GM12878 (cell line): ENCODE data around the gene SBNO2. TPM values are rescaled to one million over a fixed set of nuclear protein-coding genes. Genes with fewer than 3 reads are reported as not detected.

Experiments used
- ATAC-seq: fragments of 200-7000 bp; cut with Tn5 transposase; 3 replicates; pipeline ENCODE4 v1.9.1; 2020; ENCODE audit warnings: mild to moderate bottlenecking, moderate library complexity
- BruUV-seq: library from RNA; stranded (reverse); fragments of 400-500 nt; replicated peaks from 2 replicates; lab custom pipeline; 2021; lab: Mats Ljungman, UMichigan
- CTCF ChIA-PET: fragments of 300-600 bp; sonication (Branson Sonifier 250); formaldehyde crosslinking; extraction: SDS; loops from one replicate; lab custom pipeline; 2021; ENCODE audit warnings: inconsistent platforms; lab: Yijun Ruan, JAX
- POLR2A ChIA-PET: fragments of 350-600 bp; formaldehyde crosslinking; extraction: SDS; loops from one replicate; lab custom pipeline; 2021; ENCODE audit warnings: inconsistent platforms; lab: Charles Lee
- RAD21 ChIA-PET: fragments of 300-600 bp; sonication (Branson Sonifier 250); formaldehyde crosslinking; loops from one replicate; lab custom pipeline; 2023; ENCODE audit warnings: antibody characterized with exemption; ENCODE audit not compliant: unreplicated experiment; lab: Charles Lee
- SMC1A ChIA-PET: fragments of 300-600 bp; sonication (Branson Sonifier 250); formaldehyde crosslinking; loops from one replicate; lab custom pipeline; 2023; ENCODE audit not compliant: unreplicated experiment, uncharacterized antibody; lab: Charles Lee
- DNase-seq: peaks from one replicate; pipeline ENCODE4 v3.0.0-alpha.2; 2011; ENCODE audit warnings: low read depth, low spot score
- FAIRE-seq: peaks from 3 replicates; lab custom pipeline; 2011; peaks lifted over from hg19 to GRCh38; lab: Jason Lieb, UNC
- H2AFZ ChIP-seq: 2 replicates; pipeline ENCODE4 v1.6.0; 2011; ENCODE audit warnings: low read depth, low read length, control low read depth; ENCODE audit not compliant: control insufficient read depth
- H3K27ac ChIP-seq: 2 replicates; pipeline ENCODE4 v1.5.1; 2011; ENCODE audit warnings: control low read depth; ENCODE audit not compliant: control insufficient read depth, insufficient read depth
- H3K27me3 ChIP-seq, 2 experiments: replicated peaks in 1 of 2; 2 replicates each; pipeline versions ENCODE4 v1.6.0 to v1.6.1; 2011; ENCODE audit warnings: low read length in 1 of 2; ENCODE audit not compliant: control insufficient read depth in 2 of 2, insufficient read depth in 2 of 2
- H3K36me3 ChIP-seq, 2 experiments: 2 replicates each; pipeline ENCODE4 v1.5.1; 2011; ENCODE audit warnings: low read length in 1 of 2; ENCODE audit not compliant: control insufficient read depth in 2 of 2, insufficient read depth in 2 of 2
- H3K4me1 ChIP-seq: 2 replicates; pipeline ENCODE4 v1.6.1; 2011; ENCODE audit warnings: mild to moderate bottlenecking, low read length, moderate library complexity, mixed read lengths; ENCODE audit not compliant: control insufficient read depth, insufficient read depth
- H3K4me2 ChIP-seq: 2 replicates; pipeline ENCODE4 v1.6.0; 2011; ENCODE audit warnings: control low read depth; ENCODE audit not compliant: control insufficient read depth, insufficient read depth
- H3K4me3 ChIP-seq: fragments of 200-600 bp; sonication (generic); 2 replicates; pipeline ENCODE4 v1.5.1; 2016
- H3K79me2 ChIP-seq: 2 replicates; pipeline ENCODE4 v1.6.0; 2011; ENCODE audit warnings: low read length; ENCODE audit not compliant: control insufficient read depth, insufficient read depth
- H3K9ac ChIP-seq: 2 replicates; pipeline ENCODE4 v1.8.0; 2011; ENCODE audit warnings: low read length, control low read depth, mixed read lengths; ENCODE audit not compliant: control insufficient read depth, insufficient read depth
- H3K9me3 ChIP-seq: replicated peaks from 3 replicates; pipeline ENCODE4 v1.5.1; 2011; ENCODE audit warnings: mild to moderate bottlenecking, low read length; ENCODE audit not compliant: control insufficient read depth, insufficient read depth
- H4K20me1 ChIP-seq: 2 replicates; pipeline ENCODE4 v1.6.0; 2011; ENCODE audit not compliant: control insufficient read depth, insufficient read depth
- ATF7 ChIP-seq: fragments of 450-650 bp; IDR thresholded peaks from 2 replicates; pipeline ENCODE4 v1.6.1; 2016; ENCODE audit warnings: low read depth, mild to moderate bottlenecking
- BCL11A ChIP-seq: IDR thresholded peaks from 2 replicates; pipeline ENCODE4 v1.6.1; 2011; ENCODE audit warnings: low read depth, low read length
- BHLHE40 ChIP-seq, 2 experiments: fragments of 450-650 bp in 1 of 2; IDR thresholded peaks; 2 replicates each; pipeline ENCODE4 v1.6.1; 2011 to 2017; ENCODE audit warnings: low read depth in 2 of 2, borderline replicate concordance in 1 of 2, improper control_type of control experiment in 1 of 2, low read length in 1 of 2, mild to moderate bottlenecking in 1 of 2
- CHD4 ChIP-seq: fragments of 200-600 bp; sonication (generic); IDR thresholded peaks from 2 replicates; pipeline ENCODE4 v1.6.1; 2016; ENCODE audit warnings: mild to moderate bottlenecking
- EGR1 ChIP-seq, 2 experiments: IDR thresholded peaks; 1 replicate in 1 of 2; 2 replicates in 1 of 2; pipeline ENCODE4 v1.6.1; 2011 to 2012; ENCODE audit warnings: low read depth in 2 of 2, low read length in 2 of 2, borderline replicate concordance in 1 of 2, mild to moderate bottlenecking in 1 of 2, moderate library complexity in 1 of 2
- FOXK2 ChIP-seq: fragments of 450-650 bp; IDR thresholded peaks from 2 replicates; pipeline ENCODE4 v1.6.1; 2017; ENCODE audit warnings: mild to moderate bottlenecking, moderate library complexity
- HDGF ChIP-seq: fragments of 450-650 bp; IDR thresholded peaks from 2 replicates; pipeline ENCODE4 v1.6.1; 2016; ENCODE audit warnings: antibody characterized with exemption
- JUNB ChIP-seq: IDR thresholded peaks from 2 replicates; pipeline ENCODE4 v1.6.1; 2016; ENCODE audit warnings: antibody characterized with exemption, mild to moderate bottlenecking
- LARP7 ChIP-seq: fragments of 450-650 bp; IDR thresholded peaks from 2 replicates; pipeline ENCODE4 v1.6.1; 2017; ENCODE audit warnings: mild to moderate bottlenecking
- POLR2AphosphoS5 ChIP-seq: IDR thresholded peaks from 2 replicates; pipeline ENCODE4 v1.6.1; 2011; ENCODE audit warnings: mild to moderate bottlenecking, low read length, inconsistent platforms
- RBBP5 ChIP-seq: fragments of 200-600 bp; sonication (generic); conservative IDR thresholded peaks from 2 replicates; pipeline ENCODE4 v1.6.1; 2016
- ZNF274 ChIP-seq: IDR thresholded peaks from one replicate; pipeline ENCODE4 v1.8.0; 2011; ENCODE audit not compliant: insufficient read length, insufficient read depth
- ZNF622 ChIP-seq: fragments of 450-650 bp; IDR thresholded peaks from 2 replicates; pipeline ENCODE4 v1.6.1; 2017; ENCODE audit warnings: mild to moderate bottlenecking, inconsistent platforms
- WGBS: methylation state at CpG from one replicate; pipeline ENCODE4 v1.1.6; 2016; ENCODE audit warnings: low lambda C conversion rate; ENCODE audit not compliant: insufficient replicate concordance, insufficient coverage; ENCODE audit errors: missing lambda C conversion rate; 5-methylcytosine and 5-hydroxymethylcytosine counted together
- in situ Hi-C: fragments of 300-500 bp; cut with MboI; formaldehyde crosslinking; loops from 9 replicates; pipeline ENCODE4 v1.14.3; 2018; ENCODE audit warnings: mixed read lengths
- intact Hi-C: fragments of 100-400 bp; cut with micrococcal nuclease; formaldehyde crosslinking; loops from one replicate; pipeline ENCODE4 v1.14.2; 2022; ENCODE audit not compliant: unreplicated experiment
- polyA plus RNA-seq, 11 experiments: library from polyadenylated mRNA; depleted of rRNA in 4 of 11; unstranded in 6 of 11; stranded (reverse) in 5 of 11; fragments of >200 nt; fragmentation: Nextera tagmentation in 4 of 11; fragmentation: Illumina TruSeq in 1 of 11; extraction: Ambion mirVana in 4 of 11; extraction: Trizol in 1 of 11; gene quantifications; 1 replicate in 1 of 11; 2 replicates in 10 of 11; pipeline versions ENCODE4 v1.2.1 to v1.2.3, GENCODE V29; 2011 to 2016; ENCODE audit warnings: inconsistent platforms in 2 of 11, missing spikeins in 2 of 11, low read depth in 1 of 11
- total RNA-seq, 4 experiments: library from RNA; depleted of rRNA in 3 of 4; stranded (reverse); fragments of >200 nt in 3 of 4; fragmentation: Illumina TruSeq in 1 of 4; extraction: Trizol in 1 of 4; gene quantifications; 2 replicates each; pipeline versions ENCODE4 v1.2.1 to v1.2.3, GENCODE V29; 2013 to 2021
- TF ChIP-seq, protein P1 (sequence below): IDR thresholded peaks from 2 replicates; pipeline ENCODE4 v1.6.1; 2011; ENCODE audit warnings: low read depth, mild to moderate bottlenecking, low read length, moderate library complexity, borderline replicate concordance; ENCODE audit errors: extremely low read depth
- TF ChIP-seq, protein P2 (sequence below): IDR thresholded peaks from 2 replicates; pipeline ENCODE4 v1.6.1; 2011; ENCODE audit warnings: borderline replicate concordance, low read depth, mild to moderate bottlenecking, moderate library complexity, mixed read lengths, low read length; ENCODE audit not compliant: insufficient read depth; ENCODE audit errors: extremely low read length
- TF ChIP-seq, protein P3 (sequence below): IDR thresholded peaks from 2 replicates; pipeline ENCODE4 v1.6.1; 2012; ENCODE audit warnings: low read depth, low read length, improper control_type of control experiment

The SBNO2 gene
- total and polyA plus RNA-seq, 10 of the 15 experiments (the other 5 are each of a cell fraction or from before 2014, with no cell fraction given) = 0.08 to 44.6 (median 5.4) TPM

DNA sequence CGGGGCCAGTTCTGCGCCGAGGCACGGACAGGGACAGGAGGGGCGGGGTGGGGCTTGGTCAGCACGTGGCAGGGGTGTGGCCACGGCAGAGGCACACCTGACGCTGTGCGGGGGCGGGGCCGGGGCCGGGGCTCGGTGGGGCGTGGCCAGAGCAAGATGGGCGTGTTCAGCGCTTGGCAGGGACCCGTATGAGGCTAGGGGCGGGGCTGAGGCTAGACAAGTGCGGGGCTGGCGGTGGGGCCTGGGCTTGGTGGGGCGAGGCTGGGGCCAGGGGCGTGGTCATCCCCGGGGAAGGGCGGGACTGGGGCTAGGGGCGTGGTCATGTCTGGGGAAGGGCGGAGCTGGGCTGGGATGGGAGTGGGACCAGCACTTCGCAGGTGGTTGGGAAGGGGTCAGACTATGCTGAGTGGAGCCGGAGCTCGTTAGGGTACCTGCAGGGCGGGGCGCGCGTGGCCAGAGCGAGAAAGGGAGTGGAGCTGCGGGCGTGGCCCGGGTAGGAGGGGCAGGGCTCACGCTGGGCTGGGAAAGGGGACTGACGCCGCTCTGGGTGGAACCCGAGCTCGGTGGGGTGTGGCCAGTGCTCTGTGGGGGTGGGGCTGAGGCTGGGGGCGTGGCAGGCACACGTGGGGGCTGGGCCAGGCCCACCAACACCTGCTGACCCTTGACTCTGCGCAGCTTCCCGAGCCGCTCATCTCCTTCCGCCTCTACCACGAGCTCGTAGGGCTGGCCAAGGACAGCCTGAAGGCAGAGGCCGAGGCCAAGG lies 91.7 kb downstream of the SBNO2 start:
- Histone ChIP-seq H3K36me3 (peaks cover 14 to 63% of the 10 kb centered on the region in 2 experiments; a peak in 3 of 4 replicates), H3K27me3 (no peaks in the 10 kb centered on the region), H3K9ac (no peak overlapping the region), H3K79me2 (peaks cover 4% of the 10 kb centered on the region), H3K4me1 (peaks cover 17% of the 10 kb centered on the region), H3K4me3 (no peak overlapping the region), H2AFZ (no peak overlapping the region), H4K20me1 (no peaks in the 10 kb centered on the region; the same call in 1 of the 2 replicates), H3K9me3 (no peaks in the 10 kb centered on the region), H3K27ac (no peak overlapping the region), H3K4me2 (no peak overlapping the region)
- ChIA-PET CTCF (interaction anchor here (1.6 kb wide), 1 partner anchor 11 kb away, joined by 4 read pairs; no protein-coding TSS in a partner anchor), POLR2A (interaction anchor here (0.5 to 1.9 kb wide), 6 partner anchors 12 to 90 kb away, joined by 3 to 9 read pairs (median 4); partner anchors contain the start of genes CNN2 and POLR2E), RAD21 (interaction anchor here (0.9 kb wide), 1 partner anchor 15 kb away, joined by 3 read pairs; the partner anchor contains the start of gene ARHGAP45), SMC1A (interaction anchor here (1.2 kb wide), 2 partner anchors 14 to 21 kb away, joined by 3 to 5 read pairs; no protein-coding TSS in a partner anchor)
- WGBS = 51% methylated on average over 24 of the region's 51 CpGs
- in situ Hi-C loops = no loop called here
- ATAC-seq = peak; percentile 85
- no TSS peak for BruUV-seq
- intact Hi-C loops = no loop called here
- peak; percentile 65 for FAIRE-seq
- DNase-seq = no peak
- no peak for TF ChIP-seq LARP7
- TF ChIP-seq, protein P1, sequence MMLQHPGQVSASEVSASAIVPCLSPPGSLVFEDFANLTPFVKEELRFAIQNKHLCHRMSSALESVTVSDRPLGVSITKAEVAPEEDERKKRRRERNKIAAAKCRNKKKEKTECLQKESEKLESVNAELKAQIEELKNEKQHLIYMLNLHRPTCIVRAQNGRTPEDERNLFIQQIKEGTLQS = no peak
- no peak for TF ChIP-seq ZNF274
- TF ChIP-seq ATF7 = no peak
- peak in 1 of 2 experiments; percentile 81; a peak in 2 of 3 replicates for TF ChIP-seq EGR1 (IDR thresholded peaks at IDR 0.05; ENCODE audit: borderline replicate concordance in 1 of 2, low read depth in 2 of 2, low read length in 2 of 2)
- TF ChIP-seq BCL11A = no peak
- TF ChIP-seq, protein P2, sequence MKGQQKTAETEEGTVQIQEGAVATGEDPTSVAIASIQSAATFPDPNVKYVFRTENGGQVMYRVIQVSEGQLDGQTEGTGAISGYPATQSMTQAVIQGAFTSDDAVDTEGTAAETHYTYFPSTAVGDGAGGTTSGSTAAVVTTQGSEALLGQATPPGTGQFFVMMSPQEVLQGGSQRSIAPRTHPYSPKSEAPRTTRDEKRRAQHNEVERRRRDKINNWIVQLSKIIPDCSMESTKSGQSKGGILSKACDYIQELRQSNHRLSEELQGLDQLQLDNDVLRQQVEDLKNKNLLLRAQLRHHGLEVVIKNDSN = peak; percentile 26
- TF ChIP-seq HDGF = peak; percentile 93
- no peak for TF ChIP-seq FOXK2
- TF ChIP-seq, protein P3, sequence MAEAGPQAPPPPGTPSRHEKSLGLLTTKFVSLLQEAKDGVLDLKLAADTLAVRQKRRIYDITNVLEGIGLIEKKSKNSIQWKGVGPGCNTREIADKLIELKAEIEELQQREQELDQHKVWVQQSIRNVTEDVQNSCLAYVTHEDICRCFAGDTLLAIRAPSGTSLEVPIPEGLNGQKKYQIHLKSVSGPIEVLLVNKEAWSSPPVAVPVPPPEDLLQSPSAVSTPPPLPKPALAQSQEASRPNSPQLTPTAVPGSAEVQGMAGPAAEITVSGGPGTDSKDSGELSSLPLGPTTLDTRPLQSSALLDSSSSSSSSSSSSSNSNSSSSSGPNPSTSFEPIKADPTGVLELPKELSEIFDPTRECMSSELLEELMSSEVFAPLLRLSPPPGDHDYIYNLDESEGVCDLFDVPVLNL = no peak
- TF ChIP-seq RBBP5 = no peak
- TF ChIP-seq JUNB = no peak
- peak; percentile 24 to 36; a peak in 2 of 4 replicates for TF ChIP-seq BHLHE40 (IDR thresholded peaks at IDR 0.05; ENCODE audit: borderline replicate concordance in 1 of 2, low read depth in 2 of 2, low read length in 1 of 2)
- TF ChIP-seq CHD4 = no peak
- TF ChIP-seq POLR2AphosphoS5 = no peak
- no peak for TF ChIP-seq ZNF622
